Measurements from ENCODE around the gene TMEM108. TPM values are rescaled to one million over a fixed set of nuclear protein-coding genes. Genes with fewer than 3 reads are reported as not detected.

Gene TMEM108
- polyA plus RNA-seq, 3 donors: not detected

GRCh38 chr3:133413161-133414020 is 375.2 kb downstream of the TMEM108 start:
- no peak overlapping the region for H3K9ac ChIP-seq (ENCODE audit: insufficient read depth, low read length, poor library complexity, severe bottlenecking)
- H3K36me3 ChIP-seq (replicated peaks in 1 of 2; ENCODE audit: control insufficient read depth in 1 of 2, insufficient read depth in 2 of 2, low read length in 2 of 2): no peaks in the 10 kb centered on the region
- intact Hi-C loops (cut with micrococcal nuclease): no loop called here
- no peaks in the 10 kb centered on the region for H3K9me3 Mint-ChIP-seq
- no peaks in the 10 kb centered on the region for H4K20me1 ChIP-seq (ENCODE audit: insufficient read depth, low read length)
- no peak overlapping the region for H3K4me3 ChIP-seq (replicated peaks in 1 of 3; ENCODE audit: low read depth in 2 of 3, low read length in 3 of 3)
- no peak for DNase-seq
- peaks cover 0 to 2% of the 10 kb centered on the region in 2 donors for H3K27me3 ChIP-seq (ENCODE audit: control insufficient read depth in 2 of 2, insufficient read depth in 2 of 2, low read length in 2 of 2)
- 43% methylated on average over 10 of the region's 17 CpGs for WGBS (ENCODE audit: insufficient coverage)
- H3K27me3 Mint-ChIP-seq (ENCODE audit: low read depth in 3 of 3): peaks cover 6 to 14% (median 10%) of the 10 kb centered on the region in 3 donors
- H3K4me1 Mint-ChIP-seq: no peaks in the 10 kb centered on the region
- H3K4me3 Mint-ChIP-seq: no peak overlapping the region
- H3K9me3 ChIP-seq (replicated peaks in 1 of 2; ENCODE audit: control insufficient read depth in 1 of 2, insufficient read depth in 1 of 2, low read length in 2 of 2): no peaks in the 10 kb centered on the region
- no peak overlapping the region for H3K27ac ChIP-seq (ENCODE audit: low read depth in 1 of 2, low read length in 2 of 2)
- no peak for TF ChIP-seq CTCF (IDR thresholded peaks at IDR 0.05)
- no peaks in the 10 kb centered on the region for H3K36me3 Mint-ChIP-seq
- no peak overlapping the region for H3K4me2 ChIP-seq (replicated peaks; ENCODE audit: extremely low read depth, low read length, poor library complexity, severe bottlenecking)
- no peaks in the 10 kb centered on the region for H3K79me2 ChIP-seq (ENCODE audit: insufficient read depth, low read length)
- H3K4me1 ChIP-seq (ENCODE audit: control insufficient read depth in 1 of 2, insufficient read depth in 2 of 2, low read length in 2 of 2): no peaks in the 10 kb centered on the region
- H3K27ac Mint-ChIP-seq: peak overlapping the region in 6 of 7 donors; percentile 0 to 58 (median 15)
- H2AFZ ChIP-seq (ENCODE audit: insufficient read depth, low read depth, low read length, poor library complexity, severe bottlenecking): no peak overlapping the region

GRCh38 chr3:133414021-133414392 is 375.8 kb downstream of the TMEM108 start:
- 92% methylated on average over 3 of the region's 4 CpGs for WGBS (ENCODE audit: insufficient coverage)
- peaks cover 6 to 11% (median 9%) of the 10 kb centered on the region in 3 donors for H3K27me3 Mint-ChIP-seq (ENCODE audit: low read depth in 3 of 3)

More at GRCh38 chr3:133414021-133414392, 375.8 kb downstream of the TMEM108 start:
- no peak overlapping the region for H3K4me3 ChIP-seq (replicated peaks in 1 of 3; ENCODE audit: low read depth in 2 of 3, low read length in 3 of 3)
- no peaks in the 10 kb centered on the region for H3K79me2 ChIP-seq (ENCODE audit: insufficient read depth, low read length)
- no peak overlapping the region for H3K9ac ChIP-seq (ENCODE audit: insufficient read depth, low read length, poor library complexity, severe bottlenecking)
- no peak overlapping the region for H3K4me2 ChIP-seq (replicated peaks; ENCODE audit: extremely low read depth, low read length, poor library complexity, severe bottlenecking)
- no peak for DNase-seq
- H3K36me3 ChIP-seq (replicated peaks in 1 of 2; ENCODE audit: control insufficient read depth in 1 of 2, insufficient read depth in 2 of 2, low read length in 2 of 2): no peaks in the 10 kb centered on the region
- Mint-ChIP-seq H3K36me3 (no peaks in the 10 kb centered on the region), H3K27ac (no peak overlapping the region), H3K9me3 (no peaks in the 10 kb centered on the region), H3K4me1 (no peaks in the 10 kb centered on the region), H3K4me3 (no peak overlapping the region)
- H3K27me3 ChIP-seq (ENCODE audit: control insufficient read depth in 2 of 2, insufficient read depth in 2 of 2, low read length in 2 of 2): peaks cover 0 to 2% of the 10 kb centered on the region in 2 donors
- H4K20me1 ChIP-seq (ENCODE audit: insufficient read depth, low read length): no peaks in the 10 kb centered on the region
- no peaks in the 10 kb centered on the region for H3K4me1 ChIP-seq (ENCODE audit: control insufficient read depth in 1 of 2, insufficient read depth in 2 of 2, low read length in 2 of 2)
- TF ChIP-seq CTCF (IDR thresholded peaks at IDR 0.05): no peak
- H2AFZ ChIP-seq (ENCODE audit: insufficient read depth, low read depth, low read length, poor library complexity, severe bottlenecking): no peak overlapping the region
- no peaks in the 10 kb centered on the region for H3K9me3 ChIP-seq (replicated peaks in 1 of 2; ENCODE audit: control insufficient read depth in 1 of 2, insufficient read depth in 1 of 2, low read length in 2 of 2)
- intact Hi-C loops (cut with micrococcal nuclease): no loop called here
- no peak overlapping the region for H3K27ac ChIP-seq (ENCODE audit: low read depth in 1 of 2, low read length in 2 of 2)

All from CD14-positive monocyte (primary cell).